ENCODE results near the gene TMEM50A. TPM values are rescaled to one million over a fixed set of nuclear protein-coding genes. Genes with fewer than 3 reads are reported as not detected.
A peak's percentile ranks its signal among the peaks of the same experiment; 100 is the strongest.

TMEM50A gene
- total and polyA plus RNA-seq, 2 of the 13 experiments (the other 11 are each of a cell fraction or from before 2014, with no cell fraction given) = 51.2 to 61.2 TPM

DNA sequence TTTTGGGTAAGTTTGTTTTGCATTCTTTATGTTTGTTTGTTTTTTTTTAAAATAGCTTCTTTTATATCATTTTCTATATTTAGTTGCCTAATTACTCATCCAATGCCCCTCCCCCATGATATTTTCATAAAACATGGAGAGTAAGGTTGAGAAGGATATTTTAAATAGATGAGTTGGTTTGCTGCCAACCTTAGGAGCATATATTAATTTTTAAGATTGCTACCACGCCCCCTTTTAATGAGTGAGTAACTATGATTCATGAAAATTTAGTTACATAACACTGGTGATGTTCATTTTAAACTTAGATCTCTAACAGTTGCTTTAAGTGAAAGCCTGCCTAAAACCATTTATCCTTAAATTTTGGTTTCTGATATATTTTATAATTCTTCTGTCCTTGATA is 18.7 kb downstream of the TMEM50A start (continued):
- TF ChIP-seq, protein P1, sequence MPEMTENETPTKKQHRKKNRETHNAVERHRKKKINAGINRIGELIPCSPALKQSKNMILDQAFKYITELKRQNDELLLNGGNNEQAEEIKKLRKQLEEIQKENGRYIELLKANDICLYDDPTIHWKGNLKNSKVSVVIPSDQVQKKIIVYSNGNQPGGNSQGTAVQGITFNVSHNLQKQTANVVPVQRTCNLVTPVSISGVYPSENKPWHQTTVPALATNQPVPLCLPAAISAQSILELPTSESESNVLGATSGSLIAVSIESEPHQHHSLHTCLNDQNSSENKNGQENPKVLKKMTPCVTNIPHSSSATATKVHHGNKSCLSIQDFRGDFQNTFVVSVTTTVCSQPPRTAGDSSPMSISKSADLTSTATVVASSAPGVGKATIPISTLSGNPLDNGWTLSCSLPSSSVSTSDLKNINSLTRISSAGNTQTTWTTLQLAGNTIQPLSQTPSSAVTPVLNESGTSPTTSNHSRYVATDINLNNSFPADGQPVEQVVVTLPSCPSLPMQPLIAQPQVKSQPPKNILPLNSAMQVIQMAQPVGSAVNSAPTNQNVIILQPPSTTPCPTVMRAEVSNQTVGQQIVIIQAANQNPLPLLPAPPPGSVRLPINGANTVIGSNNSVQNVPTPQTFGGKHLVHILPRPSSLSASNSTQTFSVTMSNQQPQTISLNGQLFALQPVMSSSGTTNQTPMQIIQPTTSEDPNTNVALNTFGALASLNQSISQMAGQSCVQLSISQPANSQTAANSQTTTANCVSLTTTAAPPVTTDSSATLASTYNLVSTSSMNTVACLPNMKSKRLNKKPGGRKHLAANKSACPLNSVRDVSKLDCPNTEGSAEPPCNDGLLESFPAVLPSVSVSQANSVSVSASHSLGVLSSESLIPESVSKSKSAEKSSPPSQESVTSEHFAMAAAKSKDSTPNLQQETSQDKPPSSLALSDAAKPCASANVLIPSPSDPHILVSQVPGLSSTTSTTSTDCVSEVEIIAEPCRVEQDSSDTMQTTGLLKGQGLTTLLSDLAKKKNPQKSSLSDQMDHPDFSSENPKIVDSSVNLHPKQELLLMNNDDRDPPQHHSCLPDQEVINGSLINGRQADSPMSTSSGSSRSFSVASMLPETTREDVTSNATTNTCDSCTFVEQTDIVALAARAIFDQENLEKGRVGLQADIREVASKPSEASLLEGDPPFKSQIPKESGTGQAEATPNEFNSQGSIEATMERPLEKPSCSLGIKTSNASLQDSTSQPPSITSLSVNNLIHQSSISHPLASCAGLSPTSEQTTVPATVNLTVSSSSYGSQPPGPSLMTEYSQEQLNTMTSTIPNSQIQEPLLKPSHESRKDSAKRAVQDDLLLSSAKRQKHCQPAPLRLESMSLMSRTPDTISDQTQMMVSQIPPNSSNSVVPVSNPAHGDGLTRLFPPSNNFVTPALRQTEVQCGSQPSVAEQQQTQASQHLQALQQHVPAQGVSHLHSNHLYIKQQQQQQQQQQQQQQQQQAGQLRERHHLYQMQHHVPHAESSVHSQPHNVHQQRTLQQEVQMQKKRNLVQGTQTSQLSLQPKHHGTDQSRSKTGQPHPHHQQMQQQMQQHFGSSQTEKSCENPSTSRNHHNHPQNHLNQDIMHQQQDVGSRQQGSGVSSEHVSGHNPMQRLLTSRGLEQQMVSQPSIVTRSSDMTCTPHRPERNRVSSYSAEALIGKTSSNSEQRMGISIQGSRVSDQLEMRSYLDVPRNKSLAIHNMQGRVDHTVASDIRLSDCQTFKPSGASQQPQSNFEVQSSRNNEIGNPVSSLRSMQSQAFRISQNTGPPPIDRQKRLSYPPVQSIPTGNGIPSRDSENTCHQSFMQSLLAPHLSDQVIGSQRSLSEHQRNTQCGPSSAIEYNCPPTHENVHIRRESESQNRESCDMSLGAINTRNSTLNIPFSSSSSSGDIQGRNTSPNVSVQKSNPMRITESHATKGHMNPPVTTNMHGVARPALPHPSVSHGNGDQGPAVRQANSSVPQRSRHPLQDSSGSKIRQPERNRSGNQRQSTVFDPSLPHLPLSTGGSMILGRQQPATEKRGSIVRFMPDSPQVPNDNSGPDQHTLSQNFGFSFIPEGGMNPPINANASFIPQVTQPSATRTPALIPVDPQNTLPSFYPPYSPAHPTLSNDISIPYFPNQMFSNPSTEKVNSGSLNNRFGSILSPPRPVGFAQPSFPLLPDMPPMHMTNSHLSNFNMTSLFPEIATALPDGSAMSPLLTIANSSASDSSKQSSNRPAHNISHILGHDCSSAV (CRISPR knock-in tag; IDR thresholded peaks at IDR 0.05; ENCODE audit: borderline replicate concordance) = no peak

DNA sequence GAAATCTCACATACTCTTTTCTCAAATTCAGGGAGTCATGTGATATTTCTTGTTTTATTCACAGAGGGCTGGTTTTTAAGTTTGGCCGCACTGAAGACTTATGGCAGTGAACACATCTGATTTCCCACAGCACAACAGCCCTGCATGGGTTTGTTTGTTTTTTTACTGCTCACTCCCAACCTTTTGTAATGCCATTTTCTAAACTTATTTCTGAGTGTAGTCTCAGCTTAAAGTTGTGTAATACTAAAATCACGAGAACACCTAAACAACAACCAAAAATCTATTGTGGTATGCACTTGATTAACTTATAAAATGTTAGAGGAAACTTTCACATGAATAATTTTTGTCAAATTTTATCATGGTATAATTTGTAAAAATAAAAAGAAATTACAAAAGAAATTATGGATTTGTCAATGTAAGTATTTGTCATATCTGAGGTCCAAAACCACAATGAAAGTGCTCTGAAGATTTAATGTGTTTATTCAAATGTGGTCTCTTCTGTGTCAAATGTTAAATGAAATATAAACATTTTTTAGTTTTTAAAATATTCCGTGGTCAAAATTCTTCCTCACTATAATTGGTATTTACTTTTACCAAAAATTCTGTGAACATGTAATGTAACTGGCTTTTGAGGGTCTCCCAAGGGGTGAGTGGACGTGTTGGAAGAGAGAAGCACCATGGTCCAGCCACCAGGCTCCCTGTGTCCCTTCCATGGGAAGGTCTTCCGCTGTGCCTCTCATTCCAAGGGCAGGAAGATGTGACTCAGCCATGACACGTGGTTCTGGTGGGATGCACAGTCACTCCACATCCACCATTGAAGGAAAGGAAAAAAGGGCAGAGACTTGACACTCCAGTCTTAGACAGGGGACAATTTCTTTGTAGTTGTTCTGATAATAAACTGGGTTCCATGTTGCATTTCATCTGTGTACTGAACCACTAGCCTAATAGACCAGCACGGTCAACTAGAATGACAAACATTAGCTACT is 22.8 kb downstream of the TMEM50A start:
- H3K79me2 ChIP-seq (ENCODE audit: insufficient read depth, low read length) = no peaks in the 10 kb centered on the region
- POLR2A ChIA-PET = no interaction called here
- WGBS (ENCODE audit: low lambda C conversion rate) = 98% methylated on average over 7 of the region's 7 CpGs
- no peak overlapping the region for H3K4me3 ChIP-seq (replicated peaks in 1 of 3; ENCODE audit: insufficient read depth in 1 of 3, low read depth in 2 of 3, low read length in 3 of 3)
- no peak for DNase-seq (ENCODE audit: low spot score)
- FAIRE-seq = no peak
- in situ Hi-C loops (cut with HindIII; ENCODE audit: extremely low pct_ligation_motif_present, low pct_unique_long_range_greater_than_20kb) = no loop called here
- TSS peak; percentile 55 for BruUV-seq (replicated peaks)
- H3K36me3 ChIP-seq (replicated peaks in 1 of 2; ENCODE audit: control insufficient read depth in 1 of 2, insufficient read depth in 2 of 2, low read length in 2 of 2) = peaks cover 9 to 31% of the 10 kb centered on the region in 2 experiments; a peak in 4 of 5 replicates
- no peak overlapping the region for H3K9ac ChIP-seq (ENCODE audit: insufficient read depth, low read depth, low read length)
- H3K4me1 ChIP-seq (ENCODE audit: insufficient read depth, low read length) = no peaks in the 10 kb centered on the region
- intact Hi-C loops (cut with micrococcal nuclease; ENCODE audit: unreplicated experiment) = no loop called here
- H3K27ac ChIP-seq (ENCODE audit: extremely low read length, insufficient read depth, low read length) = no peak overlapping the region
- no peak overlapping the region for H3K4me2 ChIP-seq (ENCODE audit: low read depth, low read length)
- H3K9me3 ChIP-seq (ENCODE audit: low read length) = no peaks in the 10 kb centered on the region
- CTCF ChIA-PET (ENCODE audit: low intra/inter-chr PET ratio, low total read pairs) = no interaction called here
- no peak for ATAC-seq
- no peak overlapping the region for H2AFZ ChIP-seq (ENCODE audit: low read length)
- H3K27me3 ChIP-seq (ENCODE audit: control insufficient read depth in 1 of 2, insufficient read depth in 2 of 2, low read length in 2 of 2) = no peaks in the 10 kb centered on the region
- no peaks in the 10 kb centered on the region for H4K20me1 ChIP-seq (ENCODE audit: insufficient read depth, low read length)
- TF ChIP-seq MAZ (IDR thresholded peaks at IDR 0.05; ENCODE audit: borderline replicate concordance, low read depth, low read length) = no peak
- no peak for TF ChIP-seq MAZ (CRISPR knock-in tag; IDR thresholded peaks at IDR 0.05; ENCODE audit: low read depth)
- TF ChIP-seq, protein P2, sequence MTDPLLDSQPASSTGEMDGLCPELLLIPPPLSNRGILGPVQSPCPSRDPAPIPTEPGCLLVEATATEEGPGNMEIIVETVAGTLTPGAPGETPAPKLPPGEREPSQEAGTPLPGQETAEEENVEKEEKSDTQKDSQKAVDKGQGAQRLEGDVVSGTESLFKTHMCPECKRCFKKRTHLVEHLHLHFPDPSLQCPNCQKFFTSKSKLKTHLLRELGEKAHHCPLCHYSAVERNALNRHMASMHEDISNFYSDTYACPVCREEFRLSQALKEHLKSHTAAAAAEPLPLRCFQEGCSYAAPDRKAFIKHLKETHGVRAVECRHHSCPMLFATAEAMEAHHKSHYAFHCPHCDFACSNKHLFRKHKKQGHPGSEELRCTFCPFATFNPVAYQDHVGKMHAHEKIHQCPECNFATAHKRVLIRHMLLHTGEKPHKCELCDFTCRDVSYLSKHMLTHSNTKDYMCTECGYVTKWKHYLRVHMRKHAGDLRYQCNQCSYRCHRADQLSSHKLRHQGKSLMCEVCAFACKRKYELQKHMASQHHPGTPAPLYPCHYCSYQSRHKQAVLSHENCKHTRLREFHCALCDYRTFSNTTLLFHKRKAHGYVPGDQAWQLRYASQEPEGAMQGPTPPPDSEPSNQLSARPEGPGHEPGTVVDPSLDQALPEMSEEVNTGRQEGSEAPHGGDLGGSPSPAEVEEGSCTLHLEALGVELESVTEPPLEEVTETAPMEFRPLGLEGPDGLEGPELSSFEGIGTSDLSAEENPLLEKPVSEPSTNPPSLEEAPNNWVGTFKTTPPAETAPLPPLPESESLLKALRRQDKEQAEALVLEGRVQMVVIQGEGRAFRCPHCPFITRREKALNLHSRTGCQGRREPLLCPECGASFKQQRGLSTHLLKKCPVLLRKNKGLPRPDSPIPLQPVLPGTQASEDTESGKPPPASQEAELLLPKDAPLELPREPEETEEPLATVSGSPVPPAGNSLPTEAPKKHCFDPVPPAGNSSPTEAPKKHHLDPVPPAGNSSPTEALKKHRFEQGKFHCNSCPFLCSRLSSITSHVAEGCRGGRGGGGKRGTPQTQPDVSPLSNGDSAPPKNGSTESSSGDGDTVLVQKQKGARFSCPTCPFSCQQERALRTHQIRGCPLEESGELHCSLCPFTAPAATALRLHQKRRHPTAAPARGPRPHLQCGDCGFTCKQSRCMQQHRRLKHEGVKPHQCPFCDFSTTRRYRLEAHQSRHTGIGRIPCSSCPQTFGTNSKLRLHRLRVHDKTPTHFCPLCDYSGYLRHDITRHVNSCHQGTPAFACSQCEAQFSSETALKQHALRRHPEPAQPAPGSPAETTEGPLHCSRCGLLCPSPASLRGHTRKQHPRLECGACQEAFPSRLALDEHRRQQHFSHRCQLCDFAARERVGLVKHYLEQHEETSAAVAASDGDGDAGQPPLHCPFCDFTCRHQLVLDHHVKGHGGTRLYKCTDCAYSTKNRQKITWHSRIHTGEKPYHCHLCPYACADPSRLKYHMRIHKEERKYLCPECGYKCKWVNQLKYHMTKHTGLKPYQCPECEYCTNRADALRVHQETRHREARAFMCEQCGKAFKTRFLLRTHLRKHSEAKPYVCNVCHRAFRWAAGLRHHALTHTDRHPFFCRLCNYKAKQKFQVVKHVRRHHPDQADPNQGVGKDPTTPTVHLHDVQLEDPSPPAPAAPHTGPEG (CRISPR knock-in tag; IDR thresholded peaks at IDR 0.05) = no peak
